Measurements from ENCODE around the gene TRIM24. TPM values are rescaled to one million over a fixed set of nuclear protein-coding genes. Genes with fewer than 3 reads are reported as not detected.

TRIM24 gene
- polyA plus RNA-seq, 1 of the 3 experiments (the other 2 are of a cell fraction), result 5.3 TPM

DNA sequence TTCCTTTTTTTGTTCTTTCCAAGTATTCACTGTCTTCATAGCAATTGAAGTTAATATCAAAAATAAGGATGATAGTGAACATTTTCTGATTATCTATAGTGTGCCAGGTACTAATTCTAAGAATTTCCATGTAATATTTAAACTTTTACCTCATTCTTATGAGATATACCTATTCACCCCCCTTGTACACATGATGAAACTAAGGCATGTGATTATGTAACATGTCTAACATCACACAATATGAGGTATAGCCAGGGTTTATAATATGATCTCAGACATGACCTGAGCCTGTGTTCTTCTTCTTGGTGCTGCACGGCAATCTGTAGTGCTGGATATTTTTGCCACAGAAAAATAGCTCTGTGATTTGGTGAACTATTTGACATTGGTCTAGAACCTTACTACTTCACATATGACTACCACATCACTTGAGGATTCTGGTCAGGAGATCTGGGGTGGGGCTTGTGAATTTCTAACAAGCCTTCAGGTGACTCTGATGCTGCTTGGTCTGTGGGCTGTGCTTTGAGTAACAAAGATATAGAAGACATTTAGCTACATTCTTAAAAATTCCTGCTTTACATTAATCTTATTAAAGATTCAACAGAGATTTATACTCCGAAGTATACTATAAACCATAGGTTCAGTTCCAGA, 79.1 kb downstream of the TRIM24 start:
- Histone ChIP-seq H3K36me3 (replicated peaks in 1 of 2; ENCODE audit: control insufficient read depth in 1 of 2, insufficient read depth in 2 of 2, low read length in 1 of 2) (peaks cover 36 to 67% of the 10 kb centered on the region in 2 experiments), H3F3A (replicated peaks; ENCODE audit: insufficient read depth) (no peaks in the 10 kb centered on the region), H4K20me1 (ENCODE audit: insufficient read depth) (no peaks in the 10 kb centered on the region), H3K9me3 (no peaks in the 10 kb centered on the region), H2AFZ (ENCODE audit: low read depth) (no peak overlapping the region), H3K4me1 (ENCODE audit: control insufficient read depth in 1 of 2, insufficient read depth in 2 of 2, low read depth in 1 of 2, low read length in 1 of 2) (no peaks in the 10 kb centered on the region; a peak in 1 of 4 replicates), H3K9ac (no peak overlapping the region), H3K9me2 (no peaks in the 10 kb centered on the region), H3K27ac (ENCODE audit: low read depth in 2 of 2, low read length in 1 of 2) (no peak overlapping the region), H3K4me3 (ENCODE audit: low read depth in 2 of 2, low read length in 1 of 2) (no peak overlapping the region), H3K27me3 (ENCODE audit: insufficient read depth) (no peaks in the 10 kb centered on the region), H3K79me2 (ENCODE audit: insufficient read depth) (peaks cover 9% of the 10 kb centered on the region; the same call in 1 of the 2 replicates), H3K4me2 (no peak overlapping the region)
- no peak for DNase-seq
- ChIA-PET POLR2A (no interaction called here), CTCF (no interaction called here)
- 99% methylated on average over 2 of the region's 2 CpGs for WGBS (ENCODE audit: low lambda C conversion rate)
- TF ChIP-seq, protein P1, sequence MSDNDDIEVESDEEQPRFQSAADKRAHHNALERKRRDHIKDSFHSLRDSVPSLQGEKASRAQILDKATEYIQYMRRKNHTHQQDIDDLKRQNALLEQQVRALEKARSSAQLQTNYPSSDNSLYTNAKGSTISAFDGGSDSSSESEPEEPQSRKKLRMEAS (IDR thresholded peaks at IDR 0.05; ENCODE audit: low read depth), result no peak
- no peak for TF ChIP-seq MXI1 (IDR thresholded peaks at IDR 0.05; ENCODE audit: low read depth, low read length)

DNA sequence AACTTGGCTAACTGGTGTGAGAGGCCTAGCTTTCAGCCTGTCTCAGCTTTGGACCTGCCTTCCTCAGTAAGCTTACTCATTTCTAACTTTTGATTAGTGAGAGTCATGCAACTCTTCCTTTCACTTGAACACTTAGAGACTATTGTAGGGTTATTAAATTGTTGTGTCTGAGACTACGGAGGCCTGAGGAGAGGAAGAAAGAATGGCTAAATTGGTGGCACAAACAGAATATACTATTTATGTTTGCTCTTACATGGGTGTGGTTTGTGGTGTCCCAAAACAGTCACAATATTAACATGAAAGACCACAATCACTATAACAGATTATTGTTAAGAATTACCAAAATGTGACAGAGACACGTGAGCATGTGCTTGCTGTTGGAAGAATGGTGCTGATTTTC, 82.1 kb downstream of the TRIM24 start:
- WGBS (ENCODE audit: low lambda C conversion rate), result 95% methylated on average over 2 of the region's 2 CpGs
- H3K9me2 ChIP-seq, result no peaks in the 10 kb centered on the region

More for the DNA sequence above, 82.1 kb downstream of the TRIM24 start:
- Histone ChIP-seq H3K9ac (no peak overlapping the region), H3K27ac (ENCODE audit: low read depth in 2 of 2, low read length in 1 of 2) (no peak overlapping the region), H3K4me3 (ENCODE audit: low read depth in 2 of 2, low read length in 1 of 2) (no peak overlapping the region), H4K20me1 (ENCODE audit: insufficient read depth) (no peaks in the 10 kb centered on the region), H3K36me3 (replicated peaks in 1 of 2; ENCODE audit: control insufficient read depth in 1 of 2, insufficient read depth in 2 of 2, low read length in 1 of 2) (peaks cover 52 to 73% of the 10 kb centered on the region in 2 experiments), H3K79me2 (ENCODE audit: insufficient read depth) (no peaks in the 10 kb centered on the region), H3K9me3 (no peaks in the 10 kb centered on the region), H2AFZ (ENCODE audit: low read depth) (no peak overlapping the region), H3K27me3 (ENCODE audit: insufficient read depth) (no peaks in the 10 kb centered on the region), H3F3A (replicated peaks; ENCODE audit: insufficient read depth) (no peaks in the 10 kb centered on the region), H3K4me2 (no peak overlapping the region), H3K4me1 (ENCODE audit: control insufficient read depth in 1 of 2, insufficient read depth in 2 of 2, low read depth in 1 of 2, low read length in 1 of 2) (no peaks in the 10 kb centered on the region; a peak in 1 of 4 replicates)
- DNase-seq, result no peak
- POLR2A ChIA-PET, result no interaction called here
- CTCF ChIA-PET, result interaction anchor here (1.5 kb wide), 1 partner anchor 14 kb away, joined by 4 read pairs; no protein-coding TSS in a partner anchor
- TF ChIP-seq, protein P2, sequence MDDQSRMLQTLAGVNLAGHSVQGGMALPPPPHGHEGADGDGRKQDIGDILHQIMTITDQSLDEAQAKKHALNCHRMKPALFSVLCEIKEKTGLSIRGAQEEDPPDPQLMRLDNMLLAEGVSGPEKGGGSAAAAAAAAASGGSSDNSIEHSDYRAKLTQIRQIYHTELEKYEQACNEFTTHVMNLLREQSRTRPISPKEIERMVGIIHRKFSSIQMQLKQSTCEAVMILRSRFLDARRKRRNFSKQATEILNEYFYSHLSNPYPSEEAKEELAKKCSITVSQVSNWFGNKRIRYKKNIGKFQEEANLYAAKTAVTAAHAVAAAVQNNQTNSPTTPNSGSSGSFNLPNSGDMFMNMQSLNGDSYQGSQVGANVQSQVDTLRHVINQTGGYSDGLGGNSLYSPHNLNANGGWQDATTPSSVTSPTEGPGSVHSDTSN (IDR thresholded peaks at IDR 0.05), result no peak
- TF ChIP-seq MXI1 (IDR thresholded peaks at IDR 0.05; ENCODE audit: low read depth, low read length) (no peak), ELF1 (IDR thresholded peaks at IDR 0.05) (no peak), GABPA (IDR thresholded peaks at IDR 0.05; ENCODE audit: low read depth) (no peak), MEF2A (IDR thresholded peaks at IDR 0.05; ENCODE audit: borderline replicate concordance, low read depth) (no peak), RAD21 (IDR thresholded peaks at IDR 0.05; ENCODE audit: low read length) (no peak), NRF1 (IDR thresholded peaks at IDR 0.05; ENCODE audit: low read depth, low read length) (no peak), POLR2AphosphoS5 (IDR thresholded peaks at IDR 0.05; ENCODE audit: low read depth, low read length) (no peak), TCF12 (IDR thresholded peaks at IDR 0.05) (no peak), YY1 (IDR thresholded peaks at IDR 0.05; ENCODE audit: low read depth) (no peak), FOSL2 (IDR thresholded peaks at IDR 0.05; ENCODE audit: borderline replicate concordance, low read depth) (no peak), EZH2phosphoT487 (IDR thresholded peaks at IDR 0.05; ENCODE audit: borderline replicate concordance, low read depth) (no peak), FOXJ3 (CRISPR knock-in tag; IDR thresholded peaks at IDR 0.05) (no peak), FOXM1 (IDR thresholded peaks at IDR 0.05; ENCODE audit: low read depth) (no peak)
- TF ChIP-seq, protein P3, sequence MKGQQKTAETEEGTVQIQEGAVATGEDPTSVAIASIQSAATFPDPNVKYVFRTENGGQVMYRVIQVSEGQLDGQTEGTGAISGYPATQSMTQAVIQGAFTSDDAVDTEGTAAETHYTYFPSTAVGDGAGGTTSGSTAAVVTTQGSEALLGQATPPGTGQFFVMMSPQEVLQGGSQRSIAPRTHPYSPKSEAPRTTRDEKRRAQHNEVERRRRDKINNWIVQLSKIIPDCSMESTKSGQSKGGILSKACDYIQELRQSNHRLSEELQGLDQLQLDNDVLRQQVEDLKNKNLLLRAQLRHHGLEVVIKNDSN (IDR thresholded peaks at IDR 0.05; ENCODE audit: borderline replicate concordance, low read depth), result no peak
- TF ChIP-seq, protein P4, sequence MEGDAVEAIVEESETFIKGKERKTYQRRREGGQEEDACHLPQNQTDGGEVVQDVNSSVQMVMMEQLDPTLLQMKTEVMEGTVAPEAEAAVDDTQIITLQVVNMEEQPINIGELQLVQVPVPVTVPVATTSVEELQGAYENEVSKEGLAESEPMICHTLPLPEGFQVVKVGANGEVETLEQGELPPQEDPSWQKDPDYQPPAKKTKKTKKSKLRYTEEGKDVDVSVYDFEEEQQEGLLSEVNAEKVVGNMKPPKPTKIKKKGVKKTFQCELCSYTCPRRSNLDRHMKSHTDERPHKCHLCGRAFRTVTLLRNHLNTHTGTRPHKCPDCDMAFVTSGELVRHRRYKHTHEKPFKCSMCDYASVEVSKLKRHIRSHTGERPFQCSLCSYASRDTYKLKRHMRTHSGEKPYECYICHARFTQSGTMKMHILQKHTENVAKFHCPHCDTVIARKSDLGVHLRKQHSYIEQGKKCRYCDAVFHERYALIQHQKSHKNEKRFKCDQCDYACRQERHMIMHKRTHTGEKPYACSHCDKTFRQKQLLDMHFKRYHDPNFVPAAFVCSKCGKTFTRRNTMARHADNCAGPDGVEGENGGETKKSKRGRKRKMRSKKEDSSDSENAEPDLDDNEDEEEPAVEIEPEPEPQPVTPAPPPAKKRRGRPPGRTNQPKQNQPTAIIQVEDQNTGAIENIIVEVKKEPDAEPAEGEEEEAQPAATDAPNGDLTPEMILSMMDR (IDR thresholded peaks at IDR 0.05), result no peak
- TF ChIP-seq, protein P5, sequence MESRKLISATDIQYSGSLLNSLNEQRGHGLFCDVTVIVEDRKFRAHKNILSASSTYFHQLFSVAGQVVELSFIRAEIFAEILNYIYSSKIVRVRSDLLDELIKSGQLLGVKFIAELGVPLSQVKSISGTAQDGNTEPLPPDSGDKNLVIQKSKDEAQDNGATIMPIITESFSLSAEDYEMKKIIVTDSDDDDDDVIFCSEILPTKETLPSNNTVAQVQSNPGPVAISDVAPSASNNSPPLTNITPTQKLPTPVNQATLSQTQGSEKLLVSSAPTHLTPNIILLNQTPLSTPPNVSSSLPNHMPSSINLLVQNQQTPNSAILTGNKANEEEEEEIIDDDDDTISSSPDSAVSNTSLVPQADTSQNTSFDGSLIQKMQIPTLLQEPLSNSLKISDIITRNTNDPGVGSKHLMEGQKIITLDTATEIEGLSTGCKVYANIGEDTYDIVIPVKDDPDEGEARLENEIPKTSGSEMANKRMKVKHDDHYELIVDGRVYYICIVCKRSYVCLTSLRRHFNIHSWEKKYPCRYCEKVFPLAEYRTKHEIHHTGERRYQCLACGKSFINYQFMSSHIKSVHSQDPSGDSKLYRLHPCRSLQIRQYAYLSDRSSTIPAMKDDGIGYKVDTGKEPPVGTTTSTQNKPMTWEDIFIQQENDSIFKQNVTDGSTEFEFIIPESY (IDR thresholded peaks at IDR 0.05; ENCODE audit: borderline replicate concordance, low read depth), result no peak
- TF ChIP-seq, protein P1 (IDR thresholded peaks at IDR 0.05; ENCODE audit: low read depth), result no peak
- TF ChIP-seq, protein P6, sequence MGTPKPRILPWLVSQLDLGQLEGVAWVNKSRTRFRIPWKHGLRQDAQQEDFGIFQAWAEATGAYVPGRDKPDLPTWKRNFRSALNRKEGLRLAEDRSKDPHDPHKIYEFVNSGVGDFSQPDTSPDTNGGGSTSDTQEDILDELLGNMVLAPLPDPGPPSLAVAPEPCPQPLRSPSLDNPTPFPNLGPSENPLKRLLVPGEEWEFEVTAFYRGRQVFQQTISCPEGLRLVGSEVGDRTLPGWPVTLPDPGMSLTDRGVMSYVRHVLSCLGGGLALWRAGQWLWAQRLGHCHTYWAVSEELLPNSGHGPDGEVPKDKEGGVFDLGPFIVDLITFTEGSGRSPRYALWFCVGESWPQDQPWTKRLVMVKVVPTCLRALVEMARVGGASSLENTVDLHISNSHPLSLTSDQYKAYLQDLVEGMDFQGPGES (IDR thresholded peaks at IDR 0.05; ENCODE audit: low read depth, low read length), result no peak

Measured in SK-N-SH (cell line).